ENCODE measurements around the gene MOV10. TPM values are rescaled to one million over a fixed set of nuclear protein-coding genes. Genes with fewer than 3 reads are reported as not detected.
A peak's percentile ranks its signal among the peaks of the same experiment; 100 is the strongest.

The MOV10 gene
- total RNA-seq: 33.3 and 36.4 TPM in 2 replicates

GRCh38 chr1:112674440-112674985 is at the start of gene MOV10:
Gene MOV10 (plus strand): TSS chr1:112674659. CDS start chr1:112674913, 254 bp downstream.
- ChIA-PET POLR2A (interaction anchor here (0.6 to 4.7 kb wide), 17 partner anchors 10 to 283 kb away, joined by 3 to 39 read pairs (median 4); partner anchors contain the start of genes CAPZA1, PPM1J, RHOC and ST7L), CTCF (interaction anchor here (1.0 to 3.8 kb wide), 8 partner anchors 25 to 398 kb away, joined by 3 to 29 read pairs (median 6); partner anchors contain the start of genes LRIG2, PPM1J and RHOC)
- intact Hi-C loops (cut with micrococcal nuclease): loop anchor here (1.0 to 10.0 kb wide), 5 partner anchors 26 to 170 kb away; partner anchors contain the start of genes RHOC and WNT2B
- Mint-ChIP-seq H3K27me3 (no peaks in the 10 kb centered on the region), H3K36me3 (ENCODE audit: low read depth) (peaks cover 32% of the 10 kb centered on the region), H3K4me3 (peak within 1 kb of the TSS; percentile 97), H3K9me3 (no peaks in the 10 kb centered on the region), H3K27ac (peak within 1 kb of the TSS; percentile 88), H3K4me1 (peaks cover 35% of the 10 kb centered on the region)
- ATAC-seq (ENCODE audit: low read depth) (peak; percentile 69), DNase-seq (peak; percentile 45)
- TF ChIP-seq CTCF (IDR thresholded peaks at IDR 0.05): no peak

DNA sequence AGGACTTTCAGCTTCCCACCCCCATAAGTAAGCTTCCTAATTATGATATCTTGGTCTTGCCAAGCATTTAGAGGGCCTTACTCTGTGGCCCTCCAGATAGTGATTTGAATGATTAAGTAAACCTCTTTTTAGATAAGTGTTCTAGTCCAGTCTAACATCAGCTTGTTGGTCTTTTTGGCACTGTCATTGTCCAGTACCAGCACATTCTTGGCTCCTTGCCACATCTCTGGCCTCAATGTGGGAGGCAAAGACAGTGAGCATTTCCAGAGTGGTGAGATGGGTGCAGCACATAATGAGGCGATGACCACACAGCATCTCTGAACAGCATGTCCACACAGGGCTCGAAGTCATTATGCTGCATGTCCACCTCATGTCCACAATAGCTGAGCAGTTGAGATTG is 48.8 kb upstream of the MOV10 start:
- H3K36me3 Mint-ChIP-seq (ENCODE audit: low read depth): peaks cover 59% of the 10 kb centered on the region
- H3K4me3 Mint-ChIP-seq: no peak overlapping the region
- ChIA-PET CTCF (no interaction called here), POLR2A (no interaction called here)
- intact Hi-C loops (cut with micrococcal nuclease): no loop called here
- ATAC-seq (ENCODE audit: low read depth) (no peak), DNase-seq (no peak)
- peak overlapping the region; percentile 46 for H3K27ac Mint-ChIP-seq
- H3K27me3 Mint-ChIP-seq: no peaks in the 10 kb centered on the region
- no peaks in the 10 kb centered on the region for H3K9me3 Mint-ChIP-seq
- H3K4me1 Mint-ChIP-seq: peaks cover 86% of the 10 kb centered on the region
- no peak for TF ChIP-seq CTCF (IDR thresholded peaks at IDR 0.05)

GRCh38 chr1:112626193-112626592 is 48.3 kb upstream of the MOV10 start:
- TF ChIP-seq CTCF (IDR thresholded peaks at IDR 0.05): no peak
- no peaks in the 10 kb centered on the region for H3K9me3 Mint-ChIP-seq
- H3K4me1 Mint-ChIP-seq: peaks cover 86% of the 10 kb centered on the region
- no peak for ATAC-seq (ENCODE audit: low read depth)
- DNase-seq: no peak
- H3K4me3 Mint-ChIP-seq: no peak overlapping the region
- H3K27me3 Mint-ChIP-seq: no peaks in the 10 kb centered on the region
- intact Hi-C loops (cut with micrococcal nuclease): no loop called here
- no peak overlapping the region for H3K27ac Mint-ChIP-seq
- POLR2A ChIA-PET: no interaction called here
- peaks cover 62% of the 10 kb centered on the region for H3K36me3 Mint-ChIP-seq (ENCODE audit: low read depth)
- CTCF ChIA-PET: no interaction called here

GRCh38 chr1:112626887-112627286 is 47.6 kb upstream of the MOV10 start:
- no peaks in the 10 kb centered on the region for H3K9me3 Mint-ChIP-seq
- peaks cover 86% of the 10 kb centered on the region for H3K4me1 Mint-ChIP-seq
- ChIA-PET POLR2A (no interaction called here), CTCF (no interaction called here)
- no peak for DNase-seq
- peak overlapping the region; percentile 8 for H3K27ac Mint-ChIP-seq
- peaks cover 69% of the 10 kb centered on the region for H3K36me3 Mint-ChIP-seq (ENCODE audit: low read depth)
- ATAC-seq (ENCODE audit: low read depth): no peak
- H3K27me3 Mint-ChIP-seq: no peaks in the 10 kb centered on the region
- intact Hi-C loops (cut with micrococcal nuclease): no loop called here
- H3K4me3 Mint-ChIP-seq: no peak overlapping the region
- TF ChIP-seq CTCF (IDR thresholded peaks at IDR 0.05): no peak

DNA sequence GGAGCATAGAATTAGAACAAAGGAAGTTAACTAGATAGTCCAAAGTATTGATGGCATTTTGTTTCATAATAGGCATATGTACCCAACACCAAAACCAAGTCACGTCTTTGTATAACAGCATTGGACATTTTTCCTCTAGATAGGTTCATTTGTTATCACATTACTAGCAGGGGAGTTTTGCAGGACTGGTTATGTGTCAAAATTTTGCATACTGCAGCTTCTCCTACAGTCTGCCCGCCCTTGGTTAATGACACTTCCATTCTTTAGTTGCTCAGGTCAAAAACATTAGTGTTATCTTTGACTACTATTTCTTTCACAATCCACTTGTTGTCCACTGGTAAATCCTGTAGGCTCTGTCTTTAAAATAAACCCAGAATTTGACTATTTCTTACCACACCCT is 45.9 kb upstream of the MOV10 start:
- H3K36me3 Mint-ChIP-seq (ENCODE audit: low read depth): peaks cover 76% of the 10 kb centered on the region
- ChIA-PET POLR2A (interaction anchor here (0.7 to 1.0 kb wide), 2 partner anchors 8 to 47 kb away, joined by 3 read pairs; no protein-coding TSS in a partner anchor), CTCF (no interaction called here)
- H3K4me1 Mint-ChIP-seq: peaks cover 86% of the 10 kb centered on the region
- no peak for TF ChIP-seq CTCF (IDR thresholded peaks at IDR 0.05)
- H3K27me3 Mint-ChIP-seq: no peaks in the 10 kb centered on the region
- no peaks in the 10 kb centered on the region for H3K9me3 Mint-ChIP-seq
- H3K4me3 Mint-ChIP-seq: no peak overlapping the region
- intact Hi-C loops (cut with micrococcal nuclease): no loop called here
- DNase-seq (no peak), ATAC-seq (ENCODE audit: low read depth) (peak; percentile 50)
- peak overlapping the region; percentile 47 for H3K27ac Mint-ChIP-seq
